Thyroid gland (tissue), 4 donors: ENCODE measurements around the gene TSTD2. TPM values are rescaled to one million over a fixed set of nuclear protein-coding genes. Genes with fewer than 3 reads are reported as not detected.

Experiments used
- DNase-seq, 2 donors: peaks; one replicate each; pipeline ENCODE4 v3.0.0-alpha.2; 2019
- H3K27ac ChIP-seq, 3 donors: fragments of 200-600 bp; sonication (generic); 1 replicate in 2 of 3; 2 replicates in 1 of 3; pipeline ENCODE4 v1.5.1; 2016 to 2019; ENCODE audit warnings: mild to moderate bottlenecking in 1 of 3, moderate library complexity in 1 of 3
- H3K27me3 ChIP-seq: fragments of 200-600 bp; sonication (generic); one replicate; pipeline ENCODE4 v1.5.1; 2019
- H3K36me3 ChIP-seq, 2 donors: fragments of 200-600 bp; sonication (generic); one replicate each; pipeline ENCODE4 v1.5.1; 2016 to 2019
- H3K4me1 ChIP-seq, 2 donors: fragments of 200-600 bp; sonication (generic); one replicate each; pipeline ENCODE4 v1.5.1; 2017 to 2019
- H3K4me3 ChIP-seq, 3 donors: fragments of 200-600 bp; sonication (generic); replicated peaks in 1 of 3; 1 replicate in 2 of 3; 2 replicates in 1 of 3; pipeline ENCODE4 v1.5.1; 2016; ENCODE audit warnings: mild to moderate bottlenecking in 1 of 3
- H3K9me3 ChIP-seq: fragments of 200-600 bp; sonication (generic); one replicate; pipeline ENCODE4 v1.5.1; 2017
- POLR2A ChIP-seq, 2 donors: fragments of 450-650 bp; IDR thresholded peaks; one replicate each; pipeline ENCODE4 v1.6.1; 2017; ENCODE audit warnings: antibody characterized with exemption in 2 of 2, mild to moderate bottlenecking in 2 of 2, moderate library complexity in 1 of 2
- WGBS, 2 donors: methylation state at CpG; one replicate each; pipeline ENCODE4 v1.1.5; 2017; 5-methylcytosine and 5-hydroxymethylcytosine counted together
- intact Hi-C: fragments of 100-400 bp; cut with DNase I; formaldehyde crosslinking; loops from one replicate; pipeline ENCODE4 v1.15.1; 2023
- total RNA-seq, 4 donors: library from RNA; depleted of rRNA; stranded (reverse); fragments of >200 nt; gene quantifications; one replicate each; pipeline ENCODE4 v1.2.3, GENCODE V29; 2016
- TF ChIP-seq, protein P1 (sequence below), 6 experiments: fragments of 200-600 bp in 3 of 6; fragments of 450-650 bp in 3 of 6; sonication (generic) in 3 of 6; IDR thresholded peaks; one replicate each; pipeline ENCODE4 v1.5.1; 2016 to 2019; ENCODE audit warnings: antibody characterized with exemption in 6 of 6, mild to moderate bottlenecking in 2 of 6, inconsistent platforms in 1 of 6, moderate library complexity in 1 of 6

TSTD2 gene
- total RNA-seq, 4 donors from 2014 or later = 34.1 to 53.1 (median 34.7) TPM

DNA sequence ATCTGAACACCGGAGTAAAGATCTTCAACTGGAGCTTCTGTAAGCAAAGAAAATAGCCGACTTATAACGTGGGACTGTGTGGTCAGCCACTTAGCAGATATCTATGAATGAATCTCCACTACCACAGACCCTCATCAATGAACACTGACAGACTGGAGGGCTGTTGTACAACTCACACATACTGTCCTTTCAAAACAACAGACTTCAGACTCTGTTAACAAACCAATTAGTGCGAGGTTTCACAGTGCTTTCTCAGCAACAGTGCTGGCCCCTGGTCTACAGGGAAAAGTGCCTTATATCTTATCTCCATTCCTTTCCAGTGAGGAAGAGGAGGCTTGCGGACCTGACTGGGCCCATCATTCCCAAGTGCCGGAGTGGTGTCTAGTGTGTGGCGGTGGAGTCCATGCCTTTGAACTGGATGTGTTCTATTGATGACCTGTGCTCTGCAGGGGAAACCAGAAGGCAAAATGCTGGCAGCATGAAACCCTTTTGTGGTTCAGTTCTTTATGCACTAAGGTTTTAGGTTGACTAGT lies 33.8 kb downstream of the TSTD2 start:
- Histone ChIP-seq H3K27ac (peak overlapping the region; percentile 17 to 94 (median 91)), H3K27me3 (no peaks in the 10 kb centered on the region), H3K4me1 (peaks cover 20 to 31% of the 10 kb centered on the region in 2 donors), H3K36me3 (peaks cover 37% of the 10 kb centered on the region in 2 donors), H3K4me3 (no peak overlapping the region), H3K9me3 (no peaks in the 10 kb centered on the region)
- no peak for DNase-seq
- intact Hi-C loops = no loop called here
- 70 to 72% methylated on average over 7 of the region's 7 CpGs for WGBS, 2 donors
- TF ChIP-seq, protein P1, sequence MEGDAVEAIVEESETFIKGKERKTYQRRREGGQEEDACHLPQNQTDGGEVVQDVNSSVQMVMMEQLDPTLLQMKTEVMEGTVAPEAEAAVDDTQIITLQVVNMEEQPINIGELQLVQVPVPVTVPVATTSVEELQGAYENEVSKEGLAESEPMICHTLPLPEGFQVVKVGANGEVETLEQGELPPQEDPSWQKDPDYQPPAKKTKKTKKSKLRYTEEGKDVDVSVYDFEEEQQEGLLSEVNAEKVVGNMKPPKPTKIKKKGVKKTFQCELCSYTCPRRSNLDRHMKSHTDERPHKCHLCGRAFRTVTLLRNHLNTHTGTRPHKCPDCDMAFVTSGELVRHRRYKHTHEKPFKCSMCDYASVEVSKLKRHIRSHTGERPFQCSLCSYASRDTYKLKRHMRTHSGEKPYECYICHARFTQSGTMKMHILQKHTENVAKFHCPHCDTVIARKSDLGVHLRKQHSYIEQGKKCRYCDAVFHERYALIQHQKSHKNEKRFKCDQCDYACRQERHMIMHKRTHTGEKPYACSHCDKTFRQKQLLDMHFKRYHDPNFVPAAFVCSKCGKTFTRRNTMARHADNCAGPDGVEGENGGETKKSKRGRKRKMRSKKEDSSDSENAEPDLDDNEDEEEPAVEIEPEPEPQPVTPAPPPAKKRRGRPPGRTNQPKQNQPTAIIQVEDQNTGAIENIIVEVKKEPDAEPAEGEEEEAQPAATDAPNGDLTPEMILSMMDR (IDR thresholded peaks at IDR 0.05) = no peak
- no peak for TF ChIP-seq POLR2A (IDR thresholded peaks at IDR 0.05)

DNA sequence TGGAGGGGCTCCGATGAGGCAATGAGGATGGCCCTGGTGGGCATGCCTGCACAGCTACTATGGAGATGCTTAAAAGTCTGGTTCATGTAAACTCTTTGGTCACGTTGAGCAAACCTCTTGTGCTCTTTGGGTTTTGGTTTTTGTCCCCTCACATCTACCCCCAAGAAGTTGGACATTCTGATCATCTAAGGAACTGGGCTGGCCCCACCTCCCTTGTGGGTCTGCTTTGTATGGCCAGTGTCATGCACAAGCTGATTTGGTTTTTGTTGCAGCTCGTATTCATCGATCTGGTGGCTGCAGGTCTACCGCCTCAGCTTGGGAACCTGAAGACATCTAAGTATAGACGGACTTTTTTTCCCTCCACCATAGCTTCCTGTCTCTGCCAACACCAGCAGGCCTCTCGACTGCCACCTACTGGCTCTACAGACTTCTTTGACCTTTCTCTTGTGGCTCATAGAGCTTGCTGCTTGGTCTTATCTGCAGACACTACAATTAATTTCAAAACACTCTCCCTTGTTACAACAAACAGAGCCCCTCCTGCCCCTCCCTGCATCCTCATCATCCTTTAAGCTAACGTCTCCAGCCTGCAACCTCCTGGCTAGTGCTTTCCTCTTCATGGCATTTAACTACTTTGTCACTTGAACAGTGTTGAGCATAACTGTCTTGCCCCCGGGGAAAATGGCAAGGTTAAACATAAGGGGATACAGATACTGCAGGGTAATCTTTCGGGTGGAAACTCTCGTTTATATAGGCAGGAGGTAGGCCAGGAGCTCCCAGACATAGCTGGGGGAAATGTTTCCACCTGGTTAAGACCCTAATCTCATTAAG lies 34.5 kb downstream of the TSTD2 start:
- Histone ChIP-seq H3K27me3 (no peaks in the 10 kb centered on the region), H3K4me3 (no peak overlapping the region), H3K4me1 (peaks cover 20 to 31% of the 10 kb centered on the region in 2 donors), H3K36me3 (peaks cover 34 to 37% of the 10 kb centered on the region in 2 donors), H3K27ac (peak overlapping the region; percentile 91 to 94 (median 92)), H3K9me3 (no peaks in the 10 kb centered on the region)
- no peak for TF ChIP-seq POLR2A (IDR thresholded peaks at IDR 0.05)
- TF ChIP-seq, protein P1 (IDR thresholded peaks at IDR 0.05) = peak; percentile 51 to 88 (median 80)
- 26 to 27% methylated on average over 11 of the region's 11 CpGs for WGBS, 2 donors
- peak; percentile 86 to 87 for DNase-seq
- intact Hi-C loops = no loop called here

DNA sequence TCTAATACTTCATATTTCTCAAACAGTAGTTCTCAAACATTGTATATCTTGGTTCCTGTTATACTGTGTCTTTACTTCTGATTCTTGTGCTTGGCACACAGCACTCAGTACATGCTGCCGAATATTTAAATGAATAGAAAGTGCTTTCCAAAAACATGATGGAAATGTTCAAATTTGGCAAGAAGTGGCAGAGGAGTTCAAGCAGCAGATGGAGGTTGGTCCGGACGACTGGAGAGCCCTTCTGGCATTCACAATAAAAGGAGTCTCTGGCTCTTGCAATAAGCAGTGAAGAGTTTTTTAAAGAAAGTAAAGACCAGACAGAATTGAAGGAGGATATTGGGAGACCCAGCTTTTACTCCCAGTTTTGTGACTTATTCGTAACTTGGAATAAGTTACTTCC lies 36.3 kb downstream of the TSTD2 start:
- peak in 1 of 2 donors; percentile 23 for TF ChIP-seq POLR2A (IDR thresholded peaks at IDR 0.05)
- TF ChIP-seq, protein P1 (IDR thresholded peaks at IDR 0.05) = no peak
- Histone ChIP-seq H3K36me3 (peaks cover 24 to 28% of the 10 kb centered on the region in 2 donors), H3K4me3 (no peak overlapping the region), H3K9me3 (no peaks in the 10 kb centered on the region), H3K27me3 (no peaks in the 10 kb centered on the region), H3K27ac (peak overlapping the region; percentile 66 to 92 (median 91)), H3K4me1 (peaks cover 20 to 31% of the 10 kb centered on the region in 2 donors)
- peak; percentile 65 to 75 for DNase-seq
- intact Hi-C loops = no loop called here
- WGBS, 2 donors = 28 to 30% methylated on average over 4 of the region's 4 CpGs

DNA sequence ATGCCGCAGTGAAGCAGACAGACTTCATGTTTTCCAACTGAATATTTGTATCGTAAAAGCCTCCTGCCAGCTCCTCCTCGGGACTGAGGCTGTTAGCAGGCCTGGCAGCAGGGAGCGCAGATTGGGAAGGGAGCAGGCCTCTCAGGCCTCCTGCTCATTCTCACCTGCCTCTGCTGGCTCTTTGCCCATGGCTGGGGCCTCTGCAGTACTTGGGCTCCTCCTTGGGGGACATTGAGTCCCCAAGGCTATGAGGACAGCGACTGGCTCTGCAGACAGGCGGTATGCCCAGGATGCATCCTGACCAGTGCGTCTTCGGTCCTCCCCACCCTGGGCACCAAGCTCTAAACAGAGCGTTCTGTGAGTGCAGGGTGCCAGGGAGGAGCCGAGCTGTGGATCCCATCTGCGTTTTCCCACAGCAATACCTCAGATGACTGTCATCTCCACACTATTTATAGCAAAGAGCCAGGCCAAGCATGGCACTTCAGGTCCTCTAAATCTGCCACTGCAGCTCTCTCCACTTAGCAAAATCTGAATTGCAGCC lies 38.7 kb downstream of the TSTD2 start:
- peaks cover 20 to 31% of the 10 kb centered on the region in 2 donors for H3K4me1 ChIP-seq
- no peaks in the 10 kb centered on the region for H3K9me3 ChIP-seq
- H3K27me3 ChIP-seq = no peaks in the 10 kb centered on the region
- H3K36me3 ChIP-seq = peaks cover under 1 to 10% of the 10 kb centered on the region in 2 donors
- H3K27ac ChIP-seq = peak overlapping the region in 1 of 3 donors; percentile 49
- H3K4me3 ChIP-seq = no peak overlapping the region
- peak; percentile 36 to 47 for DNase-seq
- TF ChIP-seq, protein P1 (IDR thresholded peaks at IDR 0.05) = no peak
- TF ChIP-seq POLR2A (IDR thresholded peaks at IDR 0.05) = no peak
- intact Hi-C loops = no loop called here
- 87 to 92% methylated on average over 9 to 10 of the region's 11 CpGs for WGBS, 2 donors
